Neural progenitor cell (in vitro differentiated cells): ENCODE data around the gene DLGAP3.

Experiments
- CTCF ChIP-seq: fragments of 200-600 bp; sonication (generic); IDR thresholded peaks from 2 replicates; pipeline ENCODE4 v1.5.1; 2017; ENCODE audit warnings: antibody characterized with exemption, mild to moderate bottlenecking
- EZH2 ChIP-seq: fragments of 200-600 bp; sonication (generic); IDR thresholded peaks from 2 replicates; pipeline ENCODE4 v1.6.1; 2017; ENCODE audit warnings: antibody characterized with exemption, mild to moderate bottlenecking, moderate library complexity
- EZH2phosphoT487 ChIP-seq: fragments of 200-600 bp; sonication (generic); IDR thresholded peaks from 2 replicates; pipeline ENCODE4 v1.6.1; 2017; ENCODE audit warnings: antibody characterized with exemption

- TF ChIP-seq EZH2phosphoT487: no peak
- no peak for TF ChIP-seq CTCF
- no peak for TF ChIP-seq EZH2
Observed at GRCh38 chr1:34925730-34926129, 3.7 kb downstream of the DLGAP3 start.
